HUDEP-2 (cell line): ENCODE measurements around the gene FBN1.

Experiments
- DNase-seq, 76 experiments: peaks; one replicate each; lab custom pipeline; 2025; ENCODE audit not compliant: unreplicated experiment in 76 of 76; lab: John Stamatoyannopoulos, UW

The FBN1 gene

DNA sequence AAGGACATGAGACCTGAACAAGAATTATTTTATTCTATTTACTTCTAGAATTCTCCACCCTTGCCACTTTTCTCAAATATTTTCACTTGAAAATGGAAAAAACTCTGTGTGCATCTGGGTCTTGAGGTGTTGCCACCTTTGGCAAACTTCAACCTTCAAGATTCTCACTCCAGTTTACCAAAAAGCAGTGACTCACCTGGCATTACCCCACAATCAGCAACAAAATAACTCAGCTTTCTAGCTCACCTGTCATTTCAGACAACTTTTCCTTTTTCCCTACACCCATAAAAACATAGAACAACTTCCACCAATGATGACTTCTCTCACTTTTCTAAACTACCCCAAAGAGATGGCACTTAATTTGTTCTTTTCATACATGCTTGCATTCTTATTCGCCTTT lies 198.5 kb downstream of the FBN1 start:
- DNase-seq = no peak

DNA sequence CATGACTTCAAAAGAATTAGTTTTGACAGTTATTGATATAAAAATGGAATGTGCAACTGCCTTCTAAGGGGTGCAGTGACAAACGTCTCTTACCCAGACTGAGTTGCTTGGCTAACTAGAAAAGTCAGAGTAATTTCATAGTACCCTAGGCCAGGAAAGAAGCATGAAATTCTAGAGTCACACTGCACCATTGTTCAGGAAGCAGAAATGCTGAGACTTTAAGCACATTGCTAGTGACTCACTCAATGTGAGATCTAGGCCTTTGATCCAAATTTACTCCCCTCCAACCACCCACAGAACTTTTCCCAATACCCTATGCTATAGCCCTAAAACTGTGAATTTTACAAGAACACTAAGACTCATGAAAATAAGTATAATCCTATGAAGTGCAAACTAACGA lies 203.5 kb downstream of the FBN1 start:
- DNase-seq = no peak

DNA sequence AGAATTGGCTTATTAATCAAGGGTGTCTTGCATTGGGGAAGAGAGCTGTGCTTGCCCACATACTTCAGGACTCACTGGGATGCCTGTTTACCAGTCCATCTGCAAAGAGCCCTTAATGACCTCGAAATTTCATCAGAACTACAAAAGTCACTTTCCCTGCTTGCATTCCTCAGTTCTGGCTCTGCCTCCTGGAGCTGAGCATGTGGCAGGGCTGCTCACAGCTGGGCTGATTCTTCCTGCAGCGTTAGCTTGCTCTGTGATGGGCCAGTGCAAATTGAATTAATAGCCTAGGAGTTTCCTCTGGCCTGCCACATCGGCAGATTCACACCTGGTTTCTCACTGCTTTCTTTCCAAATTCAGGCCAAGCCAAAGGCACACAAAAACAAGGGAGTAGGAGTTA lies 205.4 kb downstream of the FBN1 start:
- no peak for DNase-seq

DNA sequence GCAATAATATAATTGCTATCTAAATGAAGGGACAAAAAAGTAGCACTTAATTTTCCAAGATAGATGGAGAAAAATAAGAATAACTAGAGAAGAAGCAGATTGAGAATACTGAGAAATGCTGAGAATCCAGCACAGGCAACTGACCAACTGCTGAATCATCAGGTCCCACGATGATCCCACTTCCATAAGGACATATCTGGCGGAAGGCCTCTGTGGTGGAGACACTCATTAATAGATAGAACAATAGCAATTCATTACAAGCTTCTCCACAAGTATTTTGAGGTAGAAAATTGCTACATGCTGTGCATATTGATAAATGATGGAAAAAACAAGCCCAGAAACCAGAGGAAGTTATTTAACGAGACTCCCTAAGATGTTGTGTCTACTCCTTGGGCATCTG lies 208.3 kb downstream of the FBN1 start:
- no peak for DNase-seq

DNA sequence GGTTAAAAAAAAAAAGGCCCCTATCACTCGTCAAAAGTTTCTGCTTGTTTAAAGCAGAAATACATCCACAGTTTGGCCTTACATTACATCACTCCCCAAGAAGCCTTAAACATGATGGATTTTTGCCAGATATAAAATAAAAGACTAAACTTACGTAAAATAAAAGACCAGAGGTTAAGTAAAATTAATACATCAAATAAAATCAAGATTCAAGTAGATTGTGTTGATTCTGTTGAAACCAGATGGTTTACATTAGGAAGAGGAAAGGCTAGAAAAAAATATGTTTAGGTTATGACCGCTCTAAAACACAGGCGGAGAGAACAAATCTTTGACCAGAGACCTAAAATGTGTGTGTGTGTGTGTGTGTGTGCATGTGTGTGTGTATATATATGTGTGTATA lies 210.2 kb downstream of the FBN1 start:
- no peak for DNase-seq

DNA sequence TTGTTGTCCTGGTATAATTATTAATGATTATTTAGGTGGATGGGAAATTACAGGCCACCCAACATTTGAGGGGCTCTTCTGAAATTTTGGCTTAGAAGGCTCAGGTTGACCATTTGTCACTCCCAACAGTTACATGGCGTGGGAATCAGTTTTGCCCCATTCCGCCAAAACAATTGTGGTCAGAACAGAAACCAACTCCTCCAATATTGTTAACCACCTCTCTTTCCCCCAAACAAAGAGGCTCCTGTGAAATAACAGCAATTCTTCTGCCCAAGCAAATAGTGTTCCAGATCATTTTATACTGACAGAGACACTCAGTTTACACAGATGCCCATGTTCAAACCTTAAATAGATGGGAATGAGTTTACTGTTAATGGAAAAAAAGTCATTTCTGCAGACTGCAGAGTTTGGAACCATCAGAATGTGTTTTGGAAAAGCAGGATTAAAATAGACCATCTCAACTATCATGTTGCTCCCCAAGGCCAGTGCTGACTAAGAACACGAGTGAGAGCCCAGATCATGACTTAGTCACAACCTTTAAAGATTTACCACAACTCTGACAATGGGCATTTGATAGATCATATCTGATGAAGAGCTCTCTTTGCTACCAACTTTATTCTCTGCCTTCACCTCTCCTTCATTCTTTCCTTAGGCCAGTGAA lies 212.2 kb downstream of the FBN1 start:
- no peak for DNase-seq

DNA sequence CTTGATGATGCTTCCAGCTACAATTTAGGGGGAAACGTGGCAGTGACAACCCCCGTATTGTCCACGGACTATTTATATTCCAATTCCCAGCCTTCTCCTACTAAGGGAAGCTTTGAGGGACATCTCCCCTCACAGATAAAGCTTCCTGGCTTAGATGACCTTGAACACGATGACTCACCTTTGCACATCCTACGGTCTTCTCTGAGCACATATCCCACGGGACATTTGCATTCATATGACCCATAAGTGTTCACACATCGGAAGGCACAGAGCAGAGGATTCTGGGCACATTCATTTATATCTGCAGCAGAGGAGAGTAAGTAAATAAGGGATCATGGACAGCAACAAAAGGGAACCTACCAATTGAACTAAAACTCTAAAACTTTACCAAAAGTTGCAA lies 212.8 kb downstream of the FBN1 start:
- DNase-seq = no peak

DNA sequence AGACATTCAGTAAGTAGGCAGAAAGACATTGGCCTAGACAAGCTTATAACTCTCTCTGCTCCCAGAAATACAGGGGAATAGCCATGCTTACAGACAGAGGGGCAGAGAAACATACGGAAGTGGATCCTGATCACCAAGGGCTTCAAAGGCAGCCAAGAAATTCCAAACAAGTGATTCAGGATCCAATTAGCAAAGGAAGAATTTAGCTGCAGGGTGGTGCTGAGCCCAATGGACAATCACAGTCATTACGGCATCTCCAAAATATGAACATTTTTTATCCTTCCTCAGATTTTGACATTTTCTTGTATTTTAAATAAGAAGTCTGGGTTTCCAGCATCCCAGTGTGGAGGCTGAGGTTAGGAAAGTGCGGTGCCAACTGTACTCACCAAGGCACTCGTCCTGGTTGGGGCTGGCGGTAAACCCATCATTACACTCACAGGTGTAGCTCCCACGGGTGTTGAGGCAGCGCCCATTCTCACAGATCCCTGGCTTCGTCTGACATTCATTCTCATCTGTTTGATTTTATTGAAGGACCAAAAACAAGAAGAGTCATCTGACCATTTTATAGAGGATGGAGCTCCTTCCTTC lies 217.5 kb downstream of the FBN1 start:
- DNase-seq = no peak

DNA sequence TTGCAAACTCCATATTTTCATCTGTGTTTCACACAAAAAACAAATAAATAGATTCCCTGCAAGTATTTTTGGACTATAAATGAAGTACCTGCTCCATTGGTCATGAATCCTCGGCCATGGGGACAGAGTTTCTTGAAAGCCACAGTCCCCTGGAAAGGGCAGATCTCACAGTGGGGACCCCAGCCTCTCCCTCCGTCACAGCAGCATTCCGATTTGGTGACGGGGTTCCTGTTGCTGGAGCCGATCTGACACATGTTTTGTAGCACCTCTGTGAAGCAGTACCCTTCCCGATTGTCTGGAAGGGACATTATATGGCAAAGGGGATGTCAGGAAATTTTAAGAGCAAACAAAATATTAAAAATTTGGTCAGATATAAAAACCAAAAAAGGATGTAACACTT lies 218.0 kb downstream of the FBN1 start:
- DNase-seq = no peak

DNA sequence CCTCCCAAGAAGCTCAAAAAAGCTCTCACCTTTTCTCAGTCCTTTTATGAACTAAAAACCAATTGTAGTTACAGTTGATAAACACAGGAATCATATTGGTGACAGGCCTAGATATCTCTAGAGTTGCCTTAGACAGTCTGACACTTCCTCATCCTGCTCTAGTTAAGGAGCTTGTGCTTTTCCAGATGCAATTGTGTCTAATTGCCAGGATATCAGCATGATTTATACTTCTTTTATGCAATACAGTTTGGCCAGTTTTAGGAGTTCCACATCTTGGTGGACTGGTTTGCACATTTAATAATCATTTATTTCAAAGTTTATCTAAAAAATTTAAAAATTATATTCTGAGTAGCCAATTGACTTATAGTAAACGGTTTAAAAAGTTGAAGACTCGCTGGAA lies 218.6 kb downstream of the FBN1 start:
- DNase-seq = no peak

DNA sequence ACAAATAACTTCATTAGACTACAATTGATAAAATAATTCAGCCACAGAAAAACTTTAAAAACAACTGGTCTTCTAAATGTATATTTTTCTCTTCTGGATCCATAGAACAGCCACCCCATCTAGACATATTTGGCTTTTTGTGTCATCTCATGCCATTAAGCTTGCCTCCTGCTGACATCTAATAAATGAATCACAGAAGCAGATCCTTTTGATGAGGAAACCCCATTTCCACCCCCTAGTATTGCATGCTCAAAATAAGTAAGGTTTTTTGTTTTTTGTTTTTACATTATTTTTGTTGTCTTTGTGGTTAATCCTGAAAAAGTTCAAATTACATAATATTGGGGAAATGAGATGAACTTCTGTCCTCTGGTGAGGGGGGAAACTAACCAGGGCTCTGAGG lies 219.5 kb downstream of the FBN1 start:
- no peak for DNase-seq

DNA sequence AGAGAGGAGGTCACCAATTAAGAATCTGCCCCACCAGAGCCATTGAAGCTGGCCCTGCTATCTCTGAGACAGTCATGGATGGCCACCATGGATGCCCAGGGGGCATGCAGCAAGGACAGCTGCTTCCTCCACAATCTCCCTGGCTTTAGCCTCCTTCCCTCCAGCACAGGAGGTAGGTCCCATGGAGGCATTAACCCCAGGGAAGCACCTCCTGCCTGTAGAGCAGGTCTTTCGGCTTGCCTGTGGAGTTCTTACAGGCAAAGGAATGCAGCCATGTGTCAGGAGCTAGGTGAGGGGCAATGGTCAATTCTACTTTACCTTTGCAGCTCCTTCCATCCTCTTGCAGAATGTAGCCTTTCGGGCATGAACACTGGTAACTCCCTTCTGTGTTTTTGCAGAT lies 220.5 kb downstream of the FBN1 start:
- no peak for DNase-seq

DNA sequence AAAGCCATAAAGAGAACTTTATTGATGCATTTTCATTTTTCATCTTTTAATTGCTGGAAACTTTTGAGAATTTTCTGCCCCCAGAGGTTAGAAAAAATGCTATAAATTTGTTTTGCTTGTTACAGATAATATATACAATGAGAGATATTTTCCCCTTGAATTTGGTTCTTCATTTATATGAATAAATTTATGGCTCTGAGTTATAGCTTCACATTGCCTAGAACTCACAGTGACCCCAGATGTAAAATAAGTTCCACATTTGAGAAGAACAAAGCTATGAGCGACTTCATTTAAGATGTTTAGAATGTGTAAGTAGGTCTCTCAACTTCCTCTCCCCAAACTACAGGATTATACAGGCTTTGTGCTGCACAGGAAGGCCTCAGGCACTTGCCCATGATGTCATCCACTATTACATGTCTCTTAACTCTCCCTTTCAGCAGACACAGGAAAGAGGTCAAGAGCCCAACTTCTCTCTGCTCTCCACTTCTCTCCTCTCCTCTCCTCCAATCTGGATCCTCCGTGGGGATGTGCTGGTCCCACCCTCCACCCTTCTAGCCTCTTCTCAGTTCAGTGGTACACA lies 221.5 kb downstream of the FBN1 start:
- no peak for DNase-seq

DNA sequence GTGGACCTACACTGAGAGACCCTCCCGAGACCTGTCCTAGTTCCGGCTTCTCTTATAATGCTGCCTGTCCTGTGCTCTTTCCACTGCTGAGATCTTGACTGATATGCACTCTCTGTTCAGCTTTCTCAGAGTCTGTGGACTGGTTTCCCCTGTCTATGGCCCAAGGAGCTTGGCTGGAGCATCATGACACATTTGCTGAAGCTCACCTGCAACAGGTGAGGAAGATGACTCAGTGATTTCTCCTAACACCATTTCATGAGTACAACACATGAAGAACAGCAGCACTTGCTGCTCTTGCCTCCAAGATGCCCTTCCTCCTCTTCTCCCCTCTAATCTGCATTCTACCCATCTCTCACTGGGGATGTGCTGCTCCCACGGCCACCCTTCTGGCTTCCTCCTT lies 222.2 kb downstream of the FBN1 start:
- DNase-seq = no peak

DNA sequence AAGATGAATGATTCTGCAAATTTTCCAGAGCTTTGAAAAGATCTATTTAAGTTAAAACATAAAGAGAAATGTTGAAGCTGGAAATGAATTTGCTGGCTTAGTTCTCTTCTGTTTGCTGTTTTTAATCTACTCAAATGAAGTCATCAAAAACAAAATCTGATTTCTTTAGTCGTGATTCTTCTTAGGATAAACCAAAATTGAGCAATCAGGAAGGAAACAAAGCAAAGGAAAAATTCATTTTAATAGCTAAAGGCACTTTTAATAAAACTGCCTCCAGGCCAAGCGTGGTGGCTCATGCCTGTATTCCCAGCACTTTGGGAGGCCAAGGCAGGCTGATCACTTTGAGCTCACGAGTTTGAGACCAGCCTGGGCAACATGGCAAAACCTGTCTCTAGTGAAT lies 223.1 kb downstream of the FBN1 start:
- DNase-seq = no peak

DNA sequence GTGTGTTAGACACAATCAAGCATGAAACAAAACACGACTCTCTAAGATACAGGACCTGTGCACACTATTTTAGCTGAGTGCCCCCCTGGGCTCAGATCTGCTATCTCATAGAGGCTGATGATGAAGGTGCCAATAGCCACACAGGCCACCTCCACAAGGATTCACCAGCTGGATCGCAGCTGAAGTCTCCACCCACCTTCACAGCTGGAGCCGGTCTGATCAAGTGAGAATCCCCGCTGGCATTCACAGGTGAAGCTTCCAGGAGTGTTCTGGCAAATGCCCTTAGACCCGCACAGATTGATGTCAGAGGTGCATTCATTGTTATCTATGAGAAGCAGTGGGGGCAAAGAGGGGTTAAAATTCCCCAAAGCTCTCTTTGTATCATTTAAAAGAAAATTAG lies 224.1 kb downstream of the FBN1 start:
- no peak for DNase-seq

DNA sequence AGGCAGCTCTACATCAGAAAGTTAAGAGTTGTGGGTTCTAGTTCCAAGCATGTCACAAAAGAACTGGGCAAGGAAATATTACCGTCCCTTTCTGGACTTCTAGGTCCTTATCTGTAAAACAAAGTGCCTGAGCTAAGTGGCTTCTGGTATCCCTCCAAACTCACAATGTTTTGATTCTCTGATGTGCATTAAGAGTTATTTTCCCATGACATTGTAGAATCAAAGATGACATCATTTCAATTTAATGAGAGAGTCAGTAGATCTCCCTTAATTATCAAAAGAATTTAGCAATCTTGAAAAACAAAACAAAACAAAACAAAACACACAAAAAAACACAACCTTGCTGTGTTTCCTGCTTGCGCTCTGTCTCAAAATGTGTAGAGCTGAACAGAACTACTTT lies 225.6 kb downstream of the FBN1 start:
- no peak for DNase-seq

DNA sequence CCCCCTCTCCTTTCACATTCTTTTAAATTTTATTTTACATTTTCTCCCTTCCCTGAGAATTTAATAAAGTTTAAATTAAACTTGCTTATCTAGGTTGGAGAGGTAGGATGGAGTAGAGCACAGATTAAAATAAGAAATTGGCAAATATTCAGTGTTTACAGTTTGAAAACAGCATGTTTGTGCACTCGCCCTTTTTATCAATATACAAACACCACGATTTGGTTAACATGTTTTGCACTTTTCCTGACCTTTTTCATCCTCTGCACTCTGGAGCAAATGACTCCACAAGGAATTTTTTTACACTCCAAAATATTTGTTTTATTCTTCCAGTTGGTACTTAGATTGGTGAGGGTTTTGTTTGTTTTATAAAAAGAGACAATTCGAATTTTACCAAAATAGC lies 227.2 kb downstream of the FBN1 start:
- DNase-seq = no peak

DNA sequence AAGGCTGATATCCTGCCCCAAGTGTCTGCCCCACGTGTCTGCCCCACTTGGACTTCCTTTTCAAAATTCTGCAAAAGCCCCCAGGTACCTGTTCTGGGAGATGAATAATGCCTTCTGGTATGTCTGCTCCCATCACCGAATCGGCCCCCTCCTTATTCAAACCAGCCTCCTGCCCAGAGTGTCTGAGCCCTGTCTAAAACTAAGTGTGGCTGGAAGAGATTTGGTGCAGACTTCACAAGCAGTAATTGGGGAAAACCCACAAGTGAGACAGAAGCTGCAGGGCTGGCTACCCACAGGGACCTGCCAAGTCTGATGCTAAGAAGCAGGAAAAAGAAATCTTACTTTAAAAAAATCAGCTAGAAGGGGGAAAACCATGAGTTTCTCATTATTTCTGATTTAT lies 229.2 kb downstream of the FBN1 start:
- no peak for DNase-seq

DNA sequence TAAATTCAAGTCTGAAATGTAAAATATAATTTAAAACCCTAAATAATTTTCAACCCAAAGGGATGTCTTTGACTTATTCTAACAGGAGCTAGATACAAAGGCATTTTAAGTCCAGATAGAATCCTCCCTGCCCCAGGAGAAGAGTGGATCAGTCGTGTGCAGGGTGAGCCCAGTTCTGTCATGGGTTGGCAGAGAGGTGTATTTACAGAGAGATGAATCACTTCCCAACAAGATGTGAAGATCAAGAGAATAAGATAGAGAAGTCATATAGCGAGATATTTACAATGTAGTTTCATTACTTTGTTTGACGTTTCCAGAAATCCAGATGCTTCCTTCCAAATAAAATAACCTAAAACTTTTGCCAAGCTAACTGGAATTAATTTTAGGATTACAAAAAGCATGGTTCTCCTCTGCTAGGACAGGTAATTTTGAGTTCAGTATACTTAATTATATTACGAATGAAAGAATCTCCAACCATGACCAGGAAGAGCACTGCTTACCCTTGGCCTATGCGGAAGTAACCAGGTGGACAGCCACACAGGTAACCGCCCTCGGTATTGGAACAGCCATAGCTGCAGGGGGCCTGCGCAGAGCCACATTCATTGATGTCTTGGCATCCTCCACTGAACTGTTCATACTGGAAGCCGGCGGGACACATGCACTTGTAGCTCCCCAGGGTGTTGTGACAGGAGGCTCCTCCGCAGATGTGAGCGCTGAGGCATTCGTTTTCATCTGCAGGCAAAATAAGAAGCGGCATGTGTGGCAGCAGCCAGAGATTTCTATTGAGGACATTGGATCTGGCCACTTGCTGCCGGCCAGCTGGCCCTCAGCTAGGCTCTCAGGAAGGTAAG lies 230.2 kb downstream of the FBN1 start:
- no peak for DNase-seq

DNA sequence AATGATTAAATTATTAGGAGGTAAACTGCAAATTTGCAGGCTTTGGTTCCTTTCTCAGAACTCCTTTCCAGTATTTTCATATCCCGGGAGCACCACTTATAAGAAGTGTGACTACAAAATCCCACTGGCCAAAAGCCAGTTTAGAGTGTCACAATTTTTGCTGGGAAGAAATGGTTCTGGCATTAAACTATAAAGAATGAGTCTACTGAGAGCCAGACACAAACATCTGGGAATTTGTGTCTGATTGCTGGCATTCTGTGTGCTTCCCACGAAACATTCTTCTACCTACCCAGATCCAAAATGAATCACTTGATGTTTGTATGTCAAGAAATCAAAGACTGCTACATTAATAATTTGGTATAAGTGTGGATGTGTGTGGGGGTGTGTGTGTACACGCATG lies 231.5 kb downstream of the FBN1 start:
- no peak for DNase-seq

DNA sequence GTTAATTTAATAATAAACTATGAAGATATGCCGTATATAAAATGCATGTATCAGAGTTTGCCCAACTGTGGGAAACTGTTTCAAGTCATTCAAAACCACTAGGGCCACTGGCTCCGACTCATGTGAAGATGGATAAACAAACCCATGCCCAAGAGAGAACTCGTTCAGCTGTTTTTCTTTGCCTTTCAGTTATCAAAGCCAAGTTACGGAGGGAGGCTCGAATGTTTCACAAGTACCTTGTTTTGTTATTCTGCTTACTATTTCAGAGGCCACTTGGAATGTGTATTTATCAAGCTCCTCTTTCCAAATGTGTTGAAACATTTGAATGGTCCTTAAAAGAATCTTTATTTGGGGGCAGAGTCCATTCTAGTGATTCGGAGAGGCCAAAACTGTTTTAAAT lies 232.2 kb downstream of the FBN1 start:
- no peak for DNase-seq
